GM21447 (cell line): ENCODE measurements around the gene SAMM50.

Source experiments
- ATAC-seq: cut with Tn5 transposase; IDR thresholded peaks from one replicate; pipeline ENCODE4 v1.9.1; 2021; ENCODE audit not compliant: unreplicated experiment

The SAMM50 gene

GRCh38 chr22:43945632-43946383 lies 9.4 kb upstream of the SAMM50 start:
- ATAC-seq: no peak

DNA sequence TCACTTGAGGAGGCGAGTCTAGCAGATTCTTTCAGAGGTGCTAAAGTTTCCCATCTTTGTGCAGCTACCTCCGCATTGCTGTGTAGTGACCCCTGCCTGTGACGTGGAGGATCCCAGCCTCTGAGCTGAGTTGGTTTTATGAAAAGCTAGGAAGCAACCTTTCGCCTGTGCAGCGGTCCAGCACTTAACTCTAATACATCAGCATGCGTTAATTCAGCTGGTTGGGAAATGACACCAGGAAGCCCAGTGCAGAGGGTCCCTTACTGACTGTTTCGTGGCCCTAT lies 8.9 kb upstream of the SAMM50 start:
- no peak for ATAC-seq

GRCh38 chr22:43948836-43949406 lies 6.3 kb upstream of the SAMM50 start:
- no peak for ATAC-seq

GRCh38 chr22:43951391-43951790 lies 3.9 kb upstream of the SAMM50 start:
- no peak for ATAC-seq

DNA sequence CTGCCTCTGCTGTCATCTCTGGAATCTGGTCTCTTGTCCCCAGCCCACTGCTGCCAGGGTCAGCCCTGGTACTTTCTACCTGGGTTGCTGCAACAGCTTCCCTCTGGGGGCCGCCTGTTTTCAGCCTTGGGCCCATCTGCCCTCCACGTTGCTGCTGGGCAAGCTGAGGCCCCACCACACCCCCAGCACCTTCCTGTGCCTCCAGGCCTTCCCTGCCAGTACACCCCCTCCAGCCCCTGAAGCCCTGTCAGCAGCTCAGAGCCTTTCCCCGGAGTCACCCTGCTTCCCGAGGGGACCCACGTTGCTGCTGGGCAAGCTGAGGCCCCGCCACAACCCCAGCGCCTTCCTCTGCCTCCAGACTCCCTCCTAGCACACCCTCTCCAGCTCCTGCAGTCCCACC lies 3.3 kb upstream of the SAMM50 start:
- no peak for ATAC-seq

GRCh38 chr22:43953988-43954785 lies 1.1 kb upstream of the SAMM50 start:
- ATAC-seq: no peak

GRCh38 chr22:43955883-43956782 lies 891 bp downstream of the SAMM50 start:
- no peak for ATAC-seq

DNA sequence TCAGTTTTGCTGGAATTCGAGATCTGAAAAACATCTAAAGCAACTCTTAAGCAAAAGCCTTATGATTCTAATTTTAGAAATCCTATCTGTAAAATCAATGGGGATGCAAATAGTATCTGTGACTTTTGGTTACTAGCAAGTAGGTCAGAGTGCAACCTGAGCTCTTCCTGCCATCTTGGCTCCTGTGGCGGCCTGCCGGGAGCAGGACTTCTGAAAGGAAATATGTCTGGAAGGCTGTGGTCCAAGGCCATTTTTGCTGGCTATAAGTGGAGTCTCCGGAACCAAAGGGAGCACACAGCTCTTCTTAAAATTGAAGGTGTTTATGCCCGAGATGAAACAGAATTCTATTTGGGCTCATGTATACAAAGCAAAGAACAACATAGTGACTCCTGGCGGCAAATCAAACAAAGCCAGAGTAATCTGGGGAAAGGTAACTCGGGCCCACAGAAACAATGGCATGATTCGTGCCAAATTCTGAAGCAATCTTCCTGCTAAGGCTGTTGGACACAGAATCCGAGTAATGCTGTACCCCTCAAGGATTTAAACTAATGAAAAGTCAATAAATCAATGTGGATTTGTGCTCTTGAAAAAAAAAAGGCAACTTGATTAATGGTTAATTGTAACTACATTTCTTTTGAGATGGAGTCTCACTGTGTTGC lies 1.7 kb downstream of the SAMM50 start:
- no peak for ATAC-seq

- ATAC-seq: no peak
These were observed 2.6 kb downstream of the SAMM50 start for GRCh38 chr22:43957871-43958270.

- ATAC-seq: no peak
These were observed 9.1 kb downstream of the SAMM50 start for GRCh38 chr22:43964314-43964857.

GRCh38 chr22:43967069-43967468 lies 11.8 kb downstream of the SAMM50 start:
- ATAC-seq: no peak

- ATAC-seq: no peak
These were observed 13.4 kb downstream of the SAMM50 start for GRCh38 chr22:43968614-43969013.

GRCh38 chr22:43969021-43969878 lies 14.0 kb downstream of the SAMM50 start:
- no peak for ATAC-seq

- ATAC-seq: no peak
These were observed 14.9 kb downstream of the SAMM50 start for GRCh38 chr22:43969989-43970755.

- no peak for ATAC-seq
These were observed 15.9 kb downstream of the SAMM50 start for GRCh38 chr22:43971112-43971511.

DNA sequence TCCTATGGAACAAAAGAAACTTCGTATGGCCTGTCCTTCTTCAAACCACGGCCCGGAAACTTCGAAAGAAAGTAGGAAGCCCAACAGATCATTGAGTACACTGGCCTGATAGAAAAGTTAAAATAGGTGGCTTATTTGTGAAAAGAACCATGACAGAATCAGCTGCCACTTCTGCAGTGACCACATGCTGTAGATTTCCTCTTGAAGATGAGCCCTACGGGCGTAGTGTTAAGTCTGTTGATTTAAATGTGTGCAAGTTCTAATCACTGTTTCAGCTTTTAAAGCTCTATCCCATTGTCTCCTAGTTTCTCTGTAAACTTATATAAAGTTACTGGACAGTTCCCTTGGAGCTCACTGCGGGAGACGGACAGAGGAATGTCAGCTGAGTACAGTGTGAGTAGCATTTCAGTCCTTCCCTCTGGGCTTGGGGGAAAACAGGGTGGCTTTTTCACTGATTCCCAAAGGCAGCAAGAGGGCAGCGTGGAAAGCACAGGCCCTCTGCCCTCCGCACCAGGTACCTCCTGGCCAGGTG lies 17.8 kb downstream of the SAMM50 start:
- ATAC-seq: no peak

GRCh38 chr22:43974028-43974545 lies 18.8 kb downstream of the SAMM50 start:
- ATAC-seq: no peak

GRCh38 chr22:43975041-43975440 lies 19.8 kb downstream of the SAMM50 start:
- no peak for ATAC-seq
